Embryonic facial prominence (tissue), 1 donor: Measurements from ENCODE around the gene UBE2F.
"Not testable (repeated sequence)": the region's sequence is repeated elsewhere in the genome, so short reads cannot be mapped to it uniquely, and the experiment has no call there.

Experiments
- DNase-seq: peaks from one replicate; pipeline ENCODE4 v3.0.0-alpha.2; 2016; ENCODE audit errors: extremely low spot score

Gene UBE2F

GRCh38 chr2:237979331-237979730 is 12.5 kb downstream of the UBE2F start:
- no peak for DNase-seq

- no peak for DNase-seq
These were observed 13.3 kb downstream of the UBE2F start for GRCh38 chr2:237980087-237980486.

- no peak for DNase-seq
These were observed 13.9 kb downstream of the UBE2F start for GRCh38 chr2:237980751-237981150.

GRCh38 chr2:237981621-237982020 is 14.8 kb downstream of the UBE2F start:
- not testable (repeated sequence) for DNase-seq

- DNase-seq, result no peak
These were observed 15.4 kb downstream of the UBE2F start for GRCh38 chr2:237982039-237982725.

GRCh38 chr2:237983922-237984321 is 17.1 kb downstream of the UBE2F start:
- no peak for DNase-seq

- DNase-seq, result no peak
These were observed 20.5 kb downstream of the UBE2F start for GRCh38 chr2:237987268-237987667.

- DNase-seq, result no peak
These were observed 26.9 kb downstream of the UBE2F start for GRCh38 chr2:237993701-237994100.

GRCh38 chr2:237995036-237995435 is 28.2 kb downstream of the UBE2F start:
- no peak for DNase-seq

- no peak for DNase-seq
These were observed 29.3 kb downstream of the UBE2F start for GRCh38 chr2:237996021-237996593.

GRCh38 chr2:237997521-237997920 is 30.7 kb downstream of the UBE2F start:
- no peak for DNase-seq

- DNase-seq, result no peak
These were observed 31.7 kb downstream of the UBE2F start for GRCh38 chr2:237998530-237998929.

- no peak for DNase-seq
These were observed 36.6 kb downstream of the UBE2F start for GRCh38 chr2:238003234-238004031.

GRCh38 chr2:238004077-238004830 is 37.4 kb downstream of the UBE2F start:
- DNase-seq, result no peak

GRCh38 chr2:238005528-238005927 is 38.7 kb downstream of the UBE2F start:
- no peak for DNase-seq

GRCh38 chr2:238006510-238006909 is 39.7 kb downstream of the UBE2F start:
- DNase-seq, result no peak

- DNase-seq, result no peak
These were observed 41.1 kb downstream of the UBE2F start for GRCh38 chr2:238007924-238008323.

GRCh38 chr2:238009563-238009962 is 42.7 kb downstream of the UBE2F start:
- DNase-seq, result no peak

GRCh38 chr2:238010572-238010971 is 43.8 kb downstream of the UBE2F start:
- DNase-seq, result no peak

- no peak for DNase-seq
These were observed 47.0 kb downstream of the UBE2F start for GRCh38 chr2:238013806-238014205.

- DNase-seq, result no peak
These were observed 48.9 kb downstream of the UBE2F start for GRCh38 chr2:238015705-238016104.

GRCh38 chr2:238016526-238016925 is 49.7 kb downstream of the UBE2F start:
- DNase-seq, result no peak
